K562 (cell line): Measurements from ENCODE around the gene PRKCB. TPM values are rescaled to one million over a fixed set of nuclear protein-coding genes. Genes with fewer than 3 reads are reported as not detected.

Experiments used
- CEBPG ChIP-seq, 3 experiments: fragments of 200-800 bp in 1 of 3; sonication (Bioruptor generic) in 1 of 3; sonication (generic) in 1 of 3; formaldehyde crosslinking in 1 of 3; IDR thresholded peaks in 2 of 3; conservative IDR thresholded peaks in 1 of 3; 2 replicates each; pipeline versions ENCODE4 v1.6.1 to v1.8.0; 2016 to 2022; ENCODE audit warnings: missing compliant biosample characterization in 2 of 3, missing genetic modification characterization in 2 of 3, mild to moderate bottlenecking in 1 of 3, missing genetic modification reagents in 1 of 3
- CHCHD3 ChIP-seq: fragments of 250-450 bp; sonication (Bioruptor Pico); IDR thresholded peaks from 2 replicates; pipeline ENCODE4 v2.1.2; 2022; ENCODE audit warnings: mild to moderate bottlenecking
- EWSR1 ChIP-seq: fragments of 450-650 bp; IDR thresholded peaks from 2 replicates; pipeline ENCODE4 v1.6.1; 2018; ENCODE audit warnings: borderline replicate concordance, mild to moderate bottlenecking, low read depth, moderate library complexity; ENCODE audit not compliant: partially characterized antibody
- GMEB1 ChIP-seq: fragments of 250-450 bp; sonication (Bioruptor Pico); IDR thresholded peaks from 2 replicates; pipeline ENCODE4 v1.4.0; 2020; ENCODE audit warnings: mild to moderate bottlenecking
- MYNN ChIP-seq, 2 experiments: sonication (generic); formaldehyde crosslinking in 1 of 2; IDR thresholded peaks; 2 replicates each; pipeline versions ENCODE4 v1.5.0 to v1.6.1; 2016 to 2020; ENCODE audit warnings: antibody characterized with exemption in 1 of 2, missing genetic modification reagents in 1 of 2
- NFE2 ChIP-seq: IDR thresholded peaks from 2 replicates; pipeline ENCODE4 v1.6.1; 2014; ENCODE audit warnings: antibody characterized with exemption, low read depth
- REST ChIP-seq, 2 experiments: fragments of 450-650 bp; formaldehyde crosslinking in 1 of 2; IDR thresholded peaks; 2 replicates each; pipeline versions ENCODE4 v1.4.0 to v1.6.1; 2014 to 2020; ENCODE audit warnings: mild to moderate bottlenecking in 2 of 2, borderline replicate concordance in 1 of 2, low read depth in 1 of 2
- SRSF7 ChIP-seq: fragments of 200-400 bp; formaldehyde crosslinking; optimal IDR thresholded peaks from 2 replicates; pipeline ENCODE3; 2017; ENCODE audit warnings: mild to moderate bottlenecking, low read depth, low read length
- ZFX ChIP-seq: sonication (generic); formaldehyde crosslinking; IDR thresholded peaks from 2 replicates; pipeline ENCODE4 v1.8.0; 2022; ENCODE audit warnings: mild to moderate bottlenecking, missing genetic modification reagents, moderate library complexity
- ZNF175 ChIP-seq: fragments of 200-800 bp; sonication (Bioruptor generic); IDR thresholded peaks from 2 replicates; pipeline ENCODE4 v1.6.1; 2016; ENCODE audit warnings: low read depth, mild to moderate bottlenecking, missing genetic modification characterization, missing compliant biosample characterization
- ZNF280A ChIP-seq: fragments of 450-650 bp; IDR thresholded peaks from 2 replicates; pipeline ENCODE4 v1.6.1; 2018; ENCODE audit warnings: mild to moderate bottlenecking, low read depth; ENCODE audit not compliant: partially characterized antibody
- ZNF507 ChIP-seq: conservative IDR thresholded peaks from 2 replicates; pipeline ENCODE4 v1.6.1; 2017; ENCODE audit warnings: missing genetic modification characterization, missing compliant biosample characterization
- polyA plus RNA-seq, 8 experiments: library from polyadenylated mRNA; depleted of rRNA in 4 of 8; stranded (reverse) in 5 of 8; unstranded in 3 of 8; fragments of >200 nt; fragmentation: Nextera tagmentation in 2 of 8; fragmentation: Illumina TruSeq in 1 of 8; extraction: Ambion mirVana in 2 of 8; extraction: Trizol in 1 of 8; gene quantifications; 2 replicates each; pipeline versions ENCODE4 v1.2.1 to v1.2.3, GENCODE V29; 2011 to 2014; ENCODE audit warnings: inconsistent platforms in 1 of 8, missing spikeins in 1 of 8
- total RNA-seq, 7 experiments: library from RNA; depleted of rRNA in 6 of 7; stranded (reverse); fragments of >200 nt in 6 of 7; fragmentation: Illumina TruSeq in 2 of 7; extraction: Trizol in 2 of 7; gene quantifications; 2 replicates each; pipeline versions ENCODE4 v1.2.1 to v1.2.3, GENCODE V29; 2011 to 2021; ENCODE audit warnings: low replicate concordance in 1 of 7

Gene PRKCB
- total and polyA plus RNA-seq, 9 of the 15 experiments (the other 6 are each of a cell fraction or from before 2014, with no cell fraction given), result 49.9 to 276 (median 148) TPM

- TF ChIP-seq ZNF280A (no peak), ZNF507 (tag) (no peak), REST (IDR thresholded peaks at IDR 0.05; ENCODE audit: borderline replicate concordance) (0 out of 2 replicates have a peak, but pooled peaks have one; percentile 7), REST (CRISPR knock-in tag; IDR thresholded peaks at IDR 0.05; ENCODE audit: low read depth) (no peak), ZFX (no peak), CEBPG (CRISPR knock-in tag; IDR thresholded peaks at IDR 0.05) (no peak), CEBPG (tag; conservative IDR thresholded peaks at IDR 0.05 in 1 of 2, IDR thresholded peaks at IDR 0.05 in 1 of 2) (no peak), MYNN (IDR thresholded peaks at IDR 0.05) (peak; percentile 67; the same call in 1 of the 2 replicates), MYNN (CRISPR knock-in tag; IDR thresholded peaks at IDR 0.05) (no peak), ZNF175 (CRISPR knock-in tag) (no peak), EWSR1 (no peak), GMEB1 (CRISPR knock-in tag) (no peak), NFE2 (peak; percentile 39; the same call in 1 of the 2 replicates), CHCHD3 (CRISPR knock-in tag) (no peak), SRSF7 (no peak)
Observed at GRCh38 chr16:23966597-23967394, 131.0 kb downstream of the PRKCB start (continued).
